ENCODE data around the gene ELL. TPM values are rescaled to one million over a fixed set of nuclear protein-coding genes. Genes with fewer than 3 reads are reported as not detected.

ELL gene
- total RNA-seq, 1 donor from 2014 or later = 17.1 TPM

DNA sequence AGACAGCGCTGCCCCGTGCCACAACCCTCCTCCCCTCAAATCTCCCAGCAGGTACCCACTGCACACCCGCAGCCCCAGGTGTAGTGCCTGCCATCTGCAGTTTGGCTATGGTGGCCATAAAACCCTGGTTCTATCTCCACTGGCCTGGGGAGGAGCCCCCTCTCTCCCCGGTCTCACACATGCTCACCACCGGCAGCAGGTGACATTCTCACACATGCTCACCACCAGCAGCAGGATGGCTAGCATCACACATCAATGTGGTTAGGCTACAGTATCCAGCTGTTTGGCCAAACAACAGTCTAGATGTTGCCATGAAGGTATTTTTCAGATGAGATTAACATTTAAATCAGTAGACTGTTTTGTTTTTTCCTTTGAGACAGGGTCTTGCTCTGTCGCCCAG, 31.1 kb downstream of the ELL start:
- no peak for DNase-seq (ENCODE audit: low read depth in 2 of 2)

DNA sequence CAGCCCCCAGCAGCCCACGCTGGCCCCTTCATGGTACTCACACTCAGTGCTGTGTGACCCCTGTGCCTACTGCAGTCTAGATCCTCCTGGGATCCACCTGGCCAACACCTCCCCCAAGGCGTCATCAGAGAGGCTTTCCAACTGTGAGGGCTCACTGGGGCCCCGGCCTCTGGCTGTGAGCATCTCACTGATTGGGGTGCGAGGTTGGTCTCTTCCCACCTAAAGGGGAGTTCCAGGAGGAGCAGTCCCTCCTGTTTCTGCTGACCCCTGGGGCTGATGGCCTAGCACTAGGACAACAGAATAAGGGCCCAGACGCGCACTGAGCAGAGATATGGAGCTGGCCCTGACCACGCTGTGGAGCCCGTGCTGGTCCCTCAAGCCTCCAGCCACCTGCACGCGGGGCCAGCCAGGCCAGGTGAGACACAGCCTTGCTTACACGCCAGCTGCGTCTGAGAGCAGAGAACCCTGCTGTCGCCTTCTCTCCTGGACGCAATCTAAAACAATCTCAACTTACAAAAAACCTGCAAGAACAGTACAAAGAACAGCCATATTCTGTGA, 32.2 kb downstream of the ELL start:
- DNase-seq (ENCODE audit: low read depth in 2 of 2) = no peak

DNA sequence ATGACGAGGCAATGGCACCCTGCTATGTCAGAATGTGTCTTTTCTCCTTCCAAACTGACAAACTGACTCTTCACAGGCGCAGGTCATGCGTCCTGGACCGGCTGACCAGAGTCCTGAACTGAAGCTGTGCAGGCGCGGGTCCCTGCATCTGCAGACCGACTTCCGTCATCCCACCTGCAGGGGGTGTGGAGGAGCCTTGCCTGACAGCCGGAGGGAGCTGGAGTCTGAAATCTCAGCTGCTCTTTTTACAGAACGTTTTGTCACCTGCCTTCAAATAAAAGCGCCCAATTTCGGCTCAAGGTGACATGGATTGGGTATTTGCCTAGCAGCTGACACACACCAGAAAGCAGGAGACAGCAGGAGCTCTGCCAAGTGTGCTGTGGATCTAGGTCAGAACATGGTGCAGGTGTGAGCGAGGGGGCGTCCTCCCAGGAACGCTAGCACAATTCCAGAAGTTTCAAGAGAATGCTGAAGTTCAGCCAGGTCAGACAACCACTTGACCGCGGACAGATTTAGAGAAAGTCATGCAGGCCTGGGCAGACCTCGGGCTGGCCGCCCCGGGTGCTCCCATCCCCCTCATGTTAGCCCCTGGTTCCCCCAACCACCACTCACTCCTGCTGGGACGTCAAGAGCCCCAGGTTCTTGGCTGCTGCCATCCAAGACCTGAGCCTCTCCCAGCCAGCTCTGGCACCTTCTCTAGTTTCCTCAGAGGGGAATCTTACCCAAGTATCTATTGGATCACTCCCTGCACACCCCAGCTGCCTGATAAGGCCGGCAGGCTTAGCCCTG, 32.8 kb downstream of the ELL start:
- peak; percentile 31 to 49 for DNase-seq (ENCODE audit: low read depth in 2 of 2)

DNA sequence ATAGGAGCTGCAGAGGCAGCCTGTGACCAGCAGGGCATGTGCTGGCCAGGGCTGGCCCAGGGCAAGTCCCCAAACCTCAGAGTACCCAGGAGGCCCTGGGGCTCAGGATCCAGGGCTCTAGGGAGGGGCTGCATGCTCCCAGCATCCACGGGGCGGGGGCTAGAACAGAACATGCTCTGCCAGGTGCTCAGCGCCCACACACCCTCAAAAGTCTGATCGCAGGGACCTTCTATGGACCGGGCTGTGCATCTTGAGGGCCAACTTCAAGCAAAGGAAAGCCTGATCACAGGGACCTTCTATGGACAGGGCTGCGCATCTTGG, 33.5 kb downstream of the ELL start:
- peak in 1 of 2 donors; percentile 31 for DNase-seq (ENCODE audit: low read depth in 2 of 2)

DNA sequence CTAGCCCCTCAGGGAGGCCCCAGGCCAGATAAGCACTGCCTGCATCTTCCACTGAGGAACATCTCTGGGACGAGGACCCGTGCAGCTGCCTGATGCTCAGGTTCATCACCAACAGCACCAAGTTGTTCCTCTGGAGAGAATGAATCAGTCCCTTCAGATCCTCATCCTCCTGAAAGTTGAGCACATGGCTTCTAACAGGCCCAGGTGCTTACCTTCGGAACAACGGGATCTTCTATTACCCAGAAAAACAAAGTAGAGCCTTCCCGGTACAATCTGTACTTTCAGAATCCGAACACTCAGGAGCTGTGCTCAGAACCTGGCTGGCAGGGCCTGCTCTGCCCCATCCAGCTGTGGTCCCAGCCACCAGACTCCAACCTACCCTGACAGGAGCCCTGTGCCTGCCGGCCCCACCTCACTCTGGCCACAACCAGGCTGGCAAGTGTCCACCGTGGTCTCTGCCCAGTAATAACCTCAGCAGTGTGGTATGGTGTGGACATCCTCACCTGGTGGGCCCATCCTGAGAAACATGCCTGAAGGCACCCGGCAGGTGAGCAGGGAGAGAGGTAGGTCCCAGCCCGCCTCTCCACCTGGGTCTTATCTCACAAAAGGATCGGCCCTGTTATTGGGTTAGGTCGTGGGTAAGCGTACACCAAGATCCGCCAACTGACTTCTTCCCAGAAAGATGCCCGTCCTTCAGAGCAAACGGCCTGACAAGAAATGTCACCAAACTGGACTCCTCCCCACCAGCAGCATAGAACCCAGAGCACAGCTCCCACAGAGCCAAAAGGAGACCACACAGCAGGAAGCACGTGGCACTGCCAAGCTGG, 34.1 kb downstream of the ELL start:
- no peak for DNase-seq (ENCODE audit: low read depth in 2 of 2)

DNA sequence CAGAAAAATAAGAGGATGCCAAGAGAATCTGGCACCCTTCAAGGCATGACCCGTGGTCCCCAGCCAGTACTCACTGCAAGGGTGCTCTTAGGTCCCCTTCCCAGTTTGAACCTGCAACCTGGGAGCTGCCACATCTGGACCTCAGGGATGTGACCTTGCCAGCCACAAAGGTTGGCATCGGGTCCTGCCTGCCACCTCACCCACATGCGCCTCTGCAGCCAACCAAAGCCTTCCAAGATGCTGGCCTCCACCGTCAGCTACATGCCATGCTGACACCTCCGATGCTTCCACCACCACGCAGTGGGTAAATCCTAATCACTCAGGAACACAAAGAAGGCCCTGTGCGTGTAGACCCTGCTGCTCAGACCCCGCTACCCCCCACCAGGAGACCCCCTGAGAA, 35.1 kb downstream of the ELL start:
- DNase-seq (ENCODE audit: low read depth in 2 of 2) = no peak

DNA sequence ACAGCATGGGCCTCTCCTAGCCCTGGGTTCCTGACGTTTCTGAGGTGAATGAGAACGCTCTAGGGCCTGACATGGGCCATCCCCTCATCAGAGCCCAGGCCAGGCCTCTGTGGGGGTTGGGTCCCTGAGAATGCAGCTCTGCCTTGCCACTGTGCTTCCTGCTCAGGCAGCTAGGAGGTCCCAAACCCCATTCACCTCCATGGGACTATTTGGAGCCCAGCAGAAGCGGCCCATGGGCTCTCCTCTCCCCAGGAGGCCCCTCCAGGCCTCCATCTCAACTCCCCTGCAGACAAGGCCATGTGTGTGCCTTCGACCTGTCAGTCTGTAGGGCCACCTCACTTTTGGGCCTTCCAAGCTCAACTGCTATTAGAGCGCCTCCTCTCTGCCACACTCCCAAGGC, 36.9 kb downstream of the ELL start:
- no peak for DNase-seq (ENCODE audit: low read depth in 2 of 2)

DNA sequence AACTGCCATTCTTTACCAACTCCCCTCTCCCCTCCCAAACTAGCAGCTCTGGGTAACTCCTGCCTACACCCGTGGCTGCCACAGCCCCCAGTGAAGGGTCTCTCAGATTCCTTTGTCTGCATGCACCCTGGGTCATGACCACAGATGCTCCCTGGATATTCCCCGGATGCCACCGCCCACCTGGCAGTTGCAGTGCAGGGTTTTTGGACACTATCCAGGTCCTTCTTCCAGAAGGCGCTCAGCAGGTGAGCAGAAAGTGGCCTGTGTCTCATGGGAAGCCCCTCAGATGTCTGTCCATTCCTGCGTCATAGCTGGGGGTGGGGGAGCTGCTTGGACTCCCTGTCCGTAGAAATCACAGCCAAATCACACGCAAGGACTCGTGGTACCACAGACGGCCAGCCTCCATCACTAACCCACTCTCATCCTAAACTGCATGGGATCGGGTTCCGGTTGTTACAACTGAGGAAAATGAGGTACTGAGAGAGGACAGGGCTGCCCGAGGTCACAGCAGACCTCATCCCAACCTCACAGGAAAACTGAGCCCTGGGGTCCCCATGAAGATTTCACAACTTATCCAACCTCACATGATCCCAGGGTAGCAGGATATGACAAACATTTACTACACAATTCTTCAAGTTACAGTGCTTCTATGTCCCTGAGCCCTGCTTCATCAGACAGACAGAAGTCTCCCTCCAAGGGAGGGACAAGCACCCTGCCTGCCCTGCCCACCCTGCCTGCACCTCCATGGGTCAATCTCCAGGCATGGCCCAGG, 38.6 kb downstream of the ELL start:
- DNase-seq (ENCODE audit: low read depth in 2 of 2) = no peak

DNA sequence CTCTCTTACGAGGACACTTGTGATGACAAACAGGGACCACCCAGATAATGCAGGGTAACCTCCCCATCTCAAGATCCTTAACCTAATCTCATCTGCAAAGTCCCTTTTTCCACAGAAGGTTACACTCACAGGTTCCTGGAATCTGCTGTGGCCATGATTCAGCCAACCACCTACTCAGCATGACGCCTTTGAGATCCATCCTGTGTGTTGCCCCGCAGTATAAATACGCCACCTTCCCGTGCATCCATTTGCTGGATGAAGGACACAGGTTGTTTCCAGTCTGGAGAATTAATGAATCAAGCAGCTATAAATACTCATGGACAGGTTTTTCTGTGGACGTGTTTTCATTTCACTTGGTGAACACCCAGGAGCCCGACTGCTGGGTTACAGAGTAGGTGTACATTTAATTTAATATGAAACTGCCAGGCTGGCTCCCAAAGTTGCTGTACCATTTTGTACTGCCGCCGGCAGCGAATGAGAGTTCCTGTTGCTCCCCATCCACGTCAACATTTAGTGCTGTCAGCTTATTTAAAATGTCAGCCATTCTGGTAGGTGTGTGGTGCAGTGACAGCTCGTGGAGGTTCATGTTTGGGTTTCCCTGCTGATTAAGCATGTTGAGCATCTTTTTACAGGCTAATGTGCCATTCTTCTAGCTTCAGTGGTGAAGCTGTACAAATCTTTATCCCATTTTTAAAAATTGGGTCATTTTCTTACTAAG, 40.2 kb downstream of the ELL start:
- DNase-seq (ENCODE audit: low read depth in 2 of 2) = no peak

DNA sequence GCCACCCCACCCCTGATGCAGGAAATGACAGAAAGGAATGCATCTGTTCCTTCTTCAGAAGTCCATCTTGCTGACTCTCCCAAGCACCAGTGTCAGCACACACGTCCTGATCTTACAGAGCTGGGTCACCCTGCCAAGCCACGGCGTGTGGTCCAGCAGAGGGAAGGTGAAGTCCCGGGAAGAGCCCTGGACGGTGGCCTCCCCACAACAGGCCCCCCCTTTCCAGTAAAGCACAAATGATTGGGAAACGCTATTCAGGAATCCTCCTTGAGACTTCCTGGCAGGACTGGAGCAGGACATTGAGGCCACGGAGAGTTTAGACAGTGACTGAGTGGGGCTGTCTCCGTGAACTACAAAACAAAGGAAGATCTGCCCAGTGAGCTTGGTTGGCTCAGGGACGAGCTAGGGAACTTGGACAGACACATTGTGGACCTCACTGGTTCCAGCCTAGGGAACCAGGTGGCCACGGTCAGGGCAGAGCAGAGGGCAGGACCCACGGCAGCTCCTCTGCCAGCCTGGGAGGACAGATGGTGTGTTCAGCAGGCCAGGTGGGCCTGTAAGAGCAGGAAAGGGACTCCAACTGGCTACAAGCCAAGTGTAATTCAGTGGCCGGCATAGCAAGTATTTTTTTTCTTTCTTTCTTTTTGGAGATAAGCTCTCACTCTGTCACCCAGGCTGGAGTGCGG, 41.7 kb downstream of the ELL start:
- DNase-seq (ENCODE audit: low read depth in 2 of 2) = peak; percentile 48 to 60

DNA sequence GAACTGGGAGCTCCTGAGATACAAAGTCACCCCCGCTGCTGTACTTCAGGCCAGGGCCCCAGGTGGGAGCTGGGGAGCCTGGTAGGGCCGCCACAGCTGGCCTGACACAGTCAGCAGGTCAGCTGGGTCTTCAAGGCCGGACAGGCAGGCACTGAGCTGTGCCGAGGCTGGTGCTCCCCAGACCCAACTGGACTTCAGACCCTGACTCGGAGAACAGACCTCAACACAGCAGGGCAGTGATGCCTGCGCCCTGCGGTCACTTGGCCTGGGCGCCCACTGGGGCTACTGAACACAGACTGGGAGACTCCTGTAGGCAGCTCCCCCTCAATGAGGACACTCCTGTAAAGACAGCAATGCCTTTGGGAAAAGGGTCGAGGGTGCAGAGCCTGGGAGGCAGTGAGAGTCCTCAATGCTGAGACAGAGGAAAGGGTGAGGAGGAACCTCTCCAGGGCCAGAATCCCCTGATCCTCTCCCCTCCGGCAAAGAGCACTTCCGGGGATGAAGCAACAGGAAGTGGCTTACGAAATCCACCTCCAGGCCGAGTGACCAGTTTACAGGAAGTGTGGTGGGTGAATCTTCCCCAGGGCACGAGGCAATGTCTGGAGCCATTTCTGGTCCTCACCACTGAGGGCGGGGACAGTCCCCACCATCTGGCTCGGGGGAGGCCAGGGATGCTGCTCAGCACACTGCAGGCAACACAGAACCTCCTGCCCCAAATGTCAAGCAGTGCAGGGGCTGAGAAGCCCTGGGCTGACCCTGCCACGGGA, 43.1 kb downstream of the ELL start:
- DNase-seq (ENCODE audit: low read depth in 2 of 2) = peak; percentile 69 to 78

DNA sequence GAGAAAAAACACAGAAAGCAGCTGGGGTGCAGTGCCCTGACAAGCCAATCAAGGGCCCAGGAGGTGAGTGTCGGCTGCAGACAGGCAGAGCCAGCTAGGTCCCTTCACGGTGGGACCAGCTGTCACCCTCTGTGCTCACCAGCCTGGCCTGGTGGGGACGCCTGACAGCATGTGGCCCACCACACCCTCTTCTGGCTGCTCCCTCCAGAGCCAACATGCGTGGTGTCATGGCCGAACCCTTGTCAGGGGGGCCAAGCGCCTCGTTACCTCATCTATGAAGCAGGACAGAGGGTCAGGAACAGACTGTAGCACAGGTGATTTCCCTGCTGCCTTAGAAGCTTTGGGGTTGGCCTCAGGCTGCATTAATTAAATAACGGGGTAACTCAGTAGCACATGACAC, 43.9 kb downstream of the ELL start:
- no peak for DNase-seq (ENCODE audit: low read depth in 2 of 2)

DNA sequence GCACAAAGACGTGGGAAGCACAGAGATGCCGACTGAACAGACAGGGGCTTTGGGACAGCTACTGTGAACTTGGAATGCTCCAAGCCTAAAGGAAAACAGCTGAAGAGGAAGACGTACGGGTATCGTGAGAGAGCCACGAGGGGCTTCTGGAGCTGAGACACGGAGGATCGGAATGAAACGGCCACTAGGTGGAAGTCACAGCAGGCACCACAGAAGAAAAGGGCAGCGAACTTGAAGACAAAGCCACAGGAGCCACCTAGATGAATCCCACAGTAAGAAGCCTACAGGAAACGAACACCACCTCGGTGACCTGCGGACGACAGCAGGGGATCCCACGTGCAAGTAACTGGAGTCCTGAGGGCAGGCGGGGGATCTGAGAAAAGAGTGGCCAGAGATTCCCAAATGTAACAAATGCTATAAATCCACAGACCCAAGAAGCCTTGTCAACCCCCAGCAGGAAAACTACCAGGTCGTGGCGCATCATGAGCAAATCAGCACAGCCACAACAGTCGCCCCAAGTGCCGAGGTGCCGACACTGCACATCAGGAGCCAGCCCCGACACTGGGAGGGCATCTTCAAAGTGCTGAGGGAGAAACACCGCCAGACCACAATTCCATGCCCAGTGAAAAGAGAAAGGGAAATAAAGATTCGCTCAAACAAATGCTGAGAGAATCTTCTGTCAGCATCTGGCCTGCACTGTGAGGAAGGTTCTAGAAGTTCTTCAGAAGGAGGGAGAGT, 44.7 kb downstream of the ELL start:
- no peak for DNase-seq (ENCODE audit: low read depth in 2 of 2)

DNA sequence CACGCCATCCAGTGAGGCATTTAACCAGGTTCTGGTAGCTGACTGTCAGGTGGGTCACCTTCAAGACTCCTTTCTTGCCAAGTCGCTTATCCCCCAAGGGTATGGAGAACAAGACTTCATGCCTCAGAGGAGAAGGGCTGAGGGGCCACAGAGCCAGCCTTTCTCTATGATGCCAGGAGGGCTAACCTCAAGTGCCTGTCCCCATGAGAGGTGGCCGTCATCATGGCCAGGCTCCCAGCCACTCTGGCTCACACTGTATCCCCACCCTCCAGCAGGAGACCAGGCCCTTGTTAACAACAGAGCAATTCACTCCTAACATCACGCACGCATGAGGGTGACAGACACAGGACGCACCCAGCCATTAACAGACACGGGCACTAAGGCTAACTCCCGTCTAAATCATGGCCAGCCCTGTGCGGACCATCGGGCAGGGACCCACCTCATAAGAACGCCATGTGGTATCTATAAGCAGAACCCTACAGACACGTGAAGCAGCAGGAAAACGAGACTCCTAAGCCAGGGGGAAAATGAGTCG, 45.3 kb downstream of the ELL start:
- DNase-seq (ENCODE audit: low read depth in 2 of 2) = no peak

DNA sequence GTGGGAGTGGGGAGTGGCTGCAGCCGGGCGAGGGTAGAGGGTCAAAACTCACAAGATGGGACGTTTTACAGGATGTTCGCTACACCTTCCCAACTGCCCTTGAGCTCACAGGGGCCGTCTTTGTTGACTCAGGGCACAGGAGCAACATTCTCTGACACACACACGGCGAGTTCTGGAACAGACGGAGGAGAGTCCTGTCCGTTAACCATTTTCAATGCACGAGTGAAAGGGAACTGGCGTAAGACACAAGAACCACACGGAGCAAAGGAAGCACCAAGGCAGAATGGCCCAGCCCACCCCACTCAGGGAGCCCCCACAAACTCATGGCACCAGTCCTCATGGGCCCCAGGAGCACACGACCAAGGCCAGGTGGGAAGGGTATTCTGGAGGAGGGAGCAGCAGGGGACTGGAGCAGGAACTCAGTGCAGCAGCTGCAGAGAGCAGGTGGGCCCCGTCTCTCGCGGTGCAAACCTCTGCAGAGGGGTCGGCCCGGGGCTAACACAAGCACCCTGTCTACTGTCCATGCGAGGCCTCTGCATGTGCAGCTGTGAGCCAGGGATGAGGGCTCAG, 46.0 kb downstream of the ELL start:
- DNase-seq (ENCODE audit: low read depth in 2 of 2) = no peak

DNA sequence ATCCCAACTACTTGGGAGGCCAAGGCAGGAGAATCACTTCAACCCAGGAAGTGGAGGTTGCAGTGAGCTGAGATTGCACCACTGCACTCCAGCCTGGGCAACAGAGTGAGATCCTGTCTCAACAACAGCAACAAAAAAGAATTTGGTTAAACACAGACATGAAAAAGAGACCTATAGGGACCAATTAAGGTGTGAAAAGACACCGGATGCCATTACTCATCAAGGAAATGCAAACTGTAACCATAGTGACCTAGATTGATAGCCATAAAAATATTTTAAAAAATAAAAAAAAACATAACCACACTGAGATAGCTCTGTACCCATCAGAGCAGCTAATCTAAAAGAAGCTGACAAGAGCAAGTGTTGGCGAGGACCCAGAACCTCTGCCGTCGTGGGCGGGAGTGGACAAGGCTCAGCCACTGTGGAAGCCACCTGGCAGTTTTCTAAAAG, 46.8 kb downstream of the ELL start:
- no peak for DNase-seq (ENCODE audit: low read depth in 2 of 2)

DNA sequence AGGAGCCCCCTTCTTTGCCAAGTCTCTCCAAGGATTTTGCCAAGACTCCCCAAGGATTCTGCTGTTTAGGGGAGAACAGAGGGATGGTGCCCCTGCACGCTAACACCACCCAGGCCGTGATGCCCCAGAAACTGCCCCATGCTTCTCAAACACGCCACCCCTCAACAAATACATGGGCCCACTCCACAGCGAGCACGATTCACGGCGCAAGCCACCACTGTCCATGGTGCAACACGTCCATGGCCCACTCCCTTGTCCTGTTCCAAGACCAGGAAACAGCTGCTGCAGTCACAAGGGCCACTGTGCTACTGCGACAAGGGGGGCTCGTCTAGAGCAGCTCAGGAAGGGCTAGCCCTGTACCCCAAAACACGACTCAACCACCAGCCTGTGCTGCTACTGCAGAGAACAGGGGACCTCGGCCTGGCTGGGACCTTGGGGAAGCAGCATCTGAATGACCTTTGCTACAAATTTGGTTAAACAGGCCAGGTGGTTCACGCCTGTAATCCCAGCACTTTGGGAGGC, 47.4 kb downstream of the ELL start:
- DNase-seq (ENCODE audit: low read depth in 2 of 2) = no peak

DNA sequence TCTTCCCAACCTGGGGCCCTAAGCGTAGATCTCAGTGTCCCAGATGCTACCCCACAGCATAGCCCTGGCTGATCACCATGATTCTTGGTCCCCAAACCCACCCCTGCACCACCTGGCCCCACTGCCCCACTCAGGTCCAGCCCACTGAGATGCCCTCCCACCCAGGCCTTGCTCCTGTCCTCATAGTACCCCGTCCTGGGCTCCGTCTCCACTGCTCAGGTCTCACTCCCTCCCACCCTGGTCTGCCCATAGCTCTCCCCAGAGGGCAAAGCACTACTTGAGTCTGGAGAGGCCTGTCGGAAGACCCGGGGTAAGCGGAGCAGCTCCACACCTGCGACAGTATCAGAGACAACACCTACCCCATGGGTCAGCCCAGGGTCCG, 48.2 kb downstream of the ELL start:
- DNase-seq (ENCODE audit: low read depth in 2 of 2) = no peak
